MM.1S (cell line): ENCODE data around the gene MAPK4.

Source experiments
- CTCF ChIP-seq: fragments of 300-600 bp; sonication (generic); IDR thresholded peaks from 2 replicates; pipeline ENCODE4 v1.5.1; 2016; ENCODE audit warnings: antibody characterized with exemption, low read length, mixed read lengths
- EZH2 ChIP-seq: fragments of 300-600 bp; sonication (generic); optimal IDR thresholded peaks from 2 replicates; pipeline ENCODE3; 2017; ENCODE audit warnings: low read depth, mild to moderate bottlenecking, antibody characterized with exemption, low read length, mixed read lengths
- EZH2phosphoT487 ChIP-seq: fragments of 300-600 bp; sonication (generic); IDR thresholded peaks from 2 replicates; pipeline ENCODE4 v1.6.1; 2018; ENCODE audit warnings: antibody characterized with exemption, low read length

- TF ChIP-seq CTCF (no peak), EZH2phosphoT487 (no peak), EZH2 (no peak)
Observed at GRCh38 chr18:50627594-50628532, 68.0 kb downstream of the MAPK4 start.
